Tibial nerve (tissue), 3 donors: ENCODE results near the gene AMPD3.

Experiments used
- CTCF ChIP-seq, 5 experiments: fragments of 200-600 bp in 3 of 5; fragments of 450-650 bp in 2 of 5; sonication (generic) in 3 of 5; IDR thresholded peaks; one replicate each; pipeline ENCODE4 v1.5.1; 2016 to 2019; ENCODE audit warnings: antibody characterized with exemption in 5 of 5, mild to moderate bottlenecking in 3 of 5, moderate library complexity in 2 of 5
- POLR2A ChIP-seq, 2 donors: fragments of 450-650 bp; IDR thresholded peaks; one replicate each; pipeline ENCODE4 v1.6.1; 2017; ENCODE audit warnings: antibody characterized with exemption in 2 of 2, mild to moderate bottlenecking in 2 of 2, moderate library complexity in 2 of 2

GRCh38 chr11:10526974-10527918, 72.2 kb downstream of the AMPD3 start:
- TF ChIP-seq CTCF (IDR thresholded peaks at IDR 0.05) (no peak), POLR2A (IDR thresholded peaks at IDR 0.05) (no peak)
